Measurements from ENCODE around the gene VSIG2.

DNA sequence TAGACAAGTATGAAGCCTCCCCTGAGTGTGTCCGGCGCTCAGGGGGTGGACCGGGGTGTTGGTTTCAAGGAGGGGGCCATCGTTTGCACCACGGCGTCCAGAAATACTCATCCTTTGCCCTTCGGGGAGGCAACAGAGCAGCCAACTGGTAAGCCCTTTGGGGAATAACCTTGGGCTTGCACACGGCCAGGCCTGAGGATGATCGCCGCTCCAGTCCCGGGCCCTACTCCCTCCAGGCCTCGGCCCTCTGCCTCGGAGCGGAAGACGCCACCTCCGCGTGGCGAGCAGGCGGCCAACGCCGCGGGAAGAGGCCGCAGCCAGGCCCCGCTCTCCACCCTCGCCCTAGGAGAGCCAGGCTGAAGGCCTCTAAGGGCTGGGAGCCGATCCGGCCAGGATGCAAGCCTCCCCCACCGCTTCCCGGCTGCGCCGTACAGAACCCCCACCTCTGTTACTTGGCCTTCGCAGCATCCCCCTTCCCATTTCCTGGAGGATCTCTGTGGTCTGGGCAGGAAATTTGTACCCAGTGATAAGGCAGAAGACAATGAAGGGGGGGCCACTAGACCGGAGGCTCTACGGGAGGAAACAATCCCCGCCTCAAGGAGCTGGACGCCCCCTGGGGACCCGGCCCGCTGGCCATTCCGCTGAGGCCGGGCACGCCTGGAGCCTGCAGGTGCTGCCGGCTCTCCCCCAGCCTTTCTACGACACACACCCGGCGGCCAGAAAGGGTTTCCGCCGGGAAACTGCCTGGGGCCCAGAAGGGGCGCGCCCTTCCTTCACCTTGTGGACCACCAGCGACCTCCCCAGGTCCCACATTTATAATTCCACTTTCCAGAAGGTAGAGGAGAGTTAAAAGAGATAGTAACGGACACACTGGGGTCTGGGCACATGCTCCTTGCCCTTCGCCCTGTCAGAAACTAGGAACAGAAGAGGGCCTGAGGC is 7.5 kb upstream of the VSIG2 start:
- no peak for TF ChIP-seq POLR2A (IDR thresholded peaks at IDR 0.05)
- TF ChIP-seq CTCF (IDR thresholded peaks at IDR 0.05) = no peak
- TF ChIP-seq EP300 (IDR thresholded peaks at IDR 0.05) = peak in 1 of 2 donors; percentile 70
